ENCODE measurements around the gene GNL3. TPM values are rescaled to one million over a fixed set of nuclear protein-coding genes. Genes with fewer than 3 reads are reported as not detected.

The GNL3 gene
- total RNA-seq, 1 donor from 2014 or later = 142 TPM

DNA sequence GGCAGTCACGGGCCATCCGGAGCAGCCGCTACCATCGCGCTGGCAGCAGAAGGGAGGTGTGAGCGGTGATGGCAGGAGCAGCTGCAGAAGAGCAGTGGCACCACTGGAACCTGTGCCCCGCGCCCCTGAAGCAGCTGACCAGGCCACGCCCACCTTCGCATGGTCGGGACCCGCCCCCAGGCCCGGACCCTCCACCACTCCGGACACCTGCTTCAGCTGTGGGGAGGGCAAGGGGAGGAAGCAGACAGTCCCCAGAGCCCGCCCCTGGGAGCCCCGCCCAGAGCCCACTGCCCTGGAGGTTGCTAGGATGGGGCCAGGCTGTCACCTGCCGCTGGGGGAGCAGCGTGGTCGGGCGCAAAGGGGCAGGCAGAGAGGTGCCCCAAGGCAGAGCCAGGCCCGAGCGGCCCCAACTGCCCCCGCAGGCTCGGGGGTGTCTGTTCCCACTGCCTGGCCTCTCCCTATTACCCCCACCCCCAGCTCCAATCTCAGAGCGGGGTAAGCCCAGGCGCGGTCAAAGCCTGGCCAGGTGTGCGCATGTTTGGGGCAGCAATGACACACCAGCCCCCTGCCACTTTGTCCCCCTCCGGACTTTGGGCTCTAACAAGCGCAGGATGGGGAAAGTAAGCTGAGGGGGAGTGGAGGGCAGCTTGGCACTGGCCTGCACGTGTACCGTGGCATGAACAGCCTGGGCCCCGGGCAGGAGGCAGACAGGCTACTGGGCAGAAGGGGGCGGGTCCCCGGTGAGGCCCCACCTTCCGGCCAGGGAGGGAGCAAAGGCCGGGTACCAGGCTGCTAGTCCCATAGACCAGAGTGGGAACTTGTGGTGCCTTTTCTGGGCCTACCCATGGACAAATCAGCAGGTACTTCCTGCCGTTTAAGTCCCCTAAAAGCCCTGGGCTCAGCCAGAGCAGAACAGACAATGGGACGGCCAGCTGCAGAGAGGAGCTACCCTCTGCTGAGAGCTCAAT, 28.8 kb downstream of the GNL3 start:
- no peak for TF ChIP-seq CTCF (conservative IDR thresholded peaks at IDR 0.05)
- peaks cover 29% of the 10 kb centered on the region for H3K4me1 Mint-ChIP-seq
- no peaks in the 10 kb centered on the region for H3K9me3 Mint-ChIP-seq
- DNase-seq (ENCODE audit: low read depth, low spot score) = peak; percentile 23
- no peaks in the 10 kb centered on the region for H3K27me3 Mint-ChIP-seq (ENCODE audit: low read depth)
- no peak overlapping the region for H3K4me3 Mint-ChIP-seq
- no peak overlapping the region for H3K27ac Mint-ChIP-seq (ENCODE audit: unreplicated experiment)
- peaks cover 18% of the 10 kb centered on the region for H3K36me3 Mint-ChIP-seq (ENCODE audit: low read depth)

GRCh38 chr3:52715714-52716305, 30.0 kb downstream of the GNL3 start:
- DNase-seq (ENCODE audit: low read depth, low spot score) = no peak
- H3K27ac Mint-ChIP-seq (ENCODE audit: unreplicated experiment) = peak overlapping the region; percentile 75
- no peak for TF ChIP-seq CTCF (conservative IDR thresholded peaks at IDR 0.05)
- no peak overlapping the region for H3K4me3 Mint-ChIP-seq
- H3K27me3 Mint-ChIP-seq (ENCODE audit: low read depth) = no peaks in the 10 kb centered on the region
- peaks cover 25% of the 10 kb centered on the region for H3K36me3 Mint-ChIP-seq (ENCODE audit: low read depth)
- peaks cover 29% of the 10 kb centered on the region for H3K4me1 Mint-ChIP-seq
- H3K9me3 Mint-ChIP-seq = peaks cover 3% of the 10 kb centered on the region

DNA sequence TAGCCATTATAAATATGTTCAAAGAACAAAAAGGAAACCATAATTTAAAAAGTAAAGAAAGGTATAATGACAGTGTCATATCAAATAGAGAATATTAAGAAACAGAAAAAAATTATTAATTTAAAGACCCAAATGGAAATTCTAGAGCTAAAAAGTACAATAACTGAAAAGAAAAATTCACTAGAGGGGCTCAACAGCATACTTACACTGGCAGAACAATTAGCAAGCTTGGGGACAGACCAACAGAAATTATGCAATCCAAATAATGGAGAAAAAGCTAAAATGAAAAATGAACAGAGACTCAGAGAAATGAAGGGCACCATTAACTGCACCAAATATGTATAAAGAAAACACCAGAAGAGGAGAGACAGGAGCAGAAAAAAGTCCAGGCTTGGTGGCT, 33.8 kb downstream of the GNL3 start:
- no peak overlapping the region for H3K27ac Mint-ChIP-seq (ENCODE audit: unreplicated experiment)
- no peak overlapping the region for H3K4me3 Mint-ChIP-seq
- H3K9me3 Mint-ChIP-seq = peaks cover 3% of the 10 kb centered on the region
- no peak for TF ChIP-seq CTCF (conservative IDR thresholded peaks at IDR 0.05)
- H3K4me1 Mint-ChIP-seq = peaks cover 9% of the 10 kb centered on the region
- DNase-seq (ENCODE audit: low read depth, low spot score) = no peak
- H3K36me3 Mint-ChIP-seq (ENCODE audit: low read depth) = peaks cover 29% of the 10 kb centered on the region
- H3K27me3 Mint-ChIP-seq (ENCODE audit: low read depth) = no peaks in the 10 kb centered on the region

GRCh38 chr3:52721002-52721729, 35.3 kb downstream of the GNL3 start:
- no peak overlapping the region for H3K27ac Mint-ChIP-seq (ENCODE audit: unreplicated experiment)
- DNase-seq (ENCODE audit: low read depth, low spot score) = no peak
- H3K4me1 Mint-ChIP-seq = peaks cover 5% of the 10 kb centered on the region

More at GRCh38 chr3:52721002-52721729, 35.3 kb downstream of the GNL3 start:
- Mint-ChIP-seq H3K27me3 (ENCODE audit: low read depth) (no peaks in the 10 kb centered on the region), H3K4me3 (no peak overlapping the region), H3K36me3 (ENCODE audit: low read depth) (peaks cover 29% of the 10 kb centered on the region), H3K9me3 (peaks cover 3% of the 10 kb centered on the region)
- no peak for TF ChIP-seq CTCF (conservative IDR thresholded peaks at IDR 0.05)

Measured in neural crest cell (in vitro differentiated cells).